Skeletal muscle tissue (tissue), 4 donors: ENCODE measurements around the gene CALHM1. TPM values are rescaled to one million over a fixed set of nuclear protein-coding genes. Genes with fewer than 3 reads are reported as not detected.

Source experiments
- H3K27ac ChIP-seq: one replicate; pipeline ENCODE4 v1.7.0; 2013; ENCODE audit warnings: mild to moderate bottlenecking, low read depth, low read length, inconsistent platforms
- H3K27me3 ChIP-seq, 3 donors: one replicate each; pipeline ENCODE4 v1.7.0; 2013; ENCODE audit warnings: low read length in 3 of 3; ENCODE audit not compliant: control insufficient read depth in 3 of 3, insufficient read depth in 3 of 3
- H3K36me3 ChIP-seq, 3 donors: one replicate each; pipeline ENCODE4 v1.7.0; 2013; ENCODE audit warnings: low read length in 3 of 3; ENCODE audit not compliant: control insufficient read depth in 3 of 3, insufficient read depth in 3 of 3
- H3K4me1 ChIP-seq, 3 donors: one replicate each; pipeline ENCODE4 v1.7.0; 2013; ENCODE audit warnings: low read length in 3 of 3, mild to moderate bottlenecking in 3 of 3; ENCODE audit not compliant: control insufficient read depth in 3 of 3, insufficient read depth in 3 of 3
- H3K4me3 ChIP-seq, 3 donors: one replicate each; pipeline ENCODE4 v1.7.0; 2013; ENCODE audit warnings: low read length in 3 of 3
- H3K9ac ChIP-seq, 3 donors: one replicate each; pipeline ENCODE4 v1.7.0; 2013; ENCODE audit warnings: low read length in 3 of 3, mild to moderate bottlenecking in 3 of 3, moderate library complexity in 2 of 3, low read depth in 1 of 3
- H3K9me3 ChIP-seq, 3 donors: one replicate each; pipeline ENCODE4 v1.7.0; 2013; ENCODE audit warnings: low read length in 3 of 3; ENCODE audit not compliant: control insufficient read depth in 3 of 3
- total RNA-seq: library from RNA; depleted of rRNA; stranded (reverse); fragments of >200 nt; gene quantifications from one replicate; pipeline ENCODE4 v1.2.3, GENCODE V29; 2014
- donor health status: Osteomylitis.

CALHM1 gene
- total RNA-seq, 1 donor from 2014 or later: not detected

DNA sequence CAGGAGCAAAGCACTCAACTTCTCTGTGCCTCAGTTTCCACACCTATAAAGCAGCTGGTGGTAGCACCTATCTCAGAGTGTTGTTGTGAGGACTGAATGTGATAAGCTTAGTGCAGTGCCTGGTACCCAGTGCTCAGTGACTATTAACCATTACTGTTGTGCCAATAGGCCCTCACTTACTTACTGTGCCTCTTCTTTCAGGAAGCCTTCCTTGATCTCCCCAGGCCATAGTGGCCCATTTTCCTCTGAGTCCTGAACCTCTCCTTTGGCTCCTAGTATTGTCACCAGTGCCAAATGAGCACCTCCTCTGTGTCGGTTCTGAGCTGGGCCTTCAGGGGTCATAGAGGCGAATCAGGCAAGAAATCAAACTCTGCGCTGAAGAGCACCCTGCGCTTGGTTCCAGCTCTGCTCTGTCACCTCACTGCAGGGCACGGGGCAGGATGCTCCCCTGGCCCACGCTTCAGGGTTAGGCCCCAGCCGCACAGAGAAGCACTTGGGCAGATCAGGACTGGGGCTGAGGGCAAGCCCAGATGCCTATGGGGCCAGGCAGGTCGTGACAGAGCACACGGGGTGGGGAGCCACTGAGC is 2.5 kb downstream of the CALHM1 start:
- Histone ChIP-seq H3K9ac (no peak overlapping the region), H3K9me3 (no peaks in the 10 kb centered on the region), H3K4me3 (no peak overlapping the region), H3K27ac (no peak overlapping the region), H3K36me3 (no peaks in the 10 kb centered on the region), H3K4me1 (peaks cover 6 to 9% (median 8%) of the 10 kb centered on the region in 3 donors), H3K27me3 (peaks cover 0 to 11% (median 0%) of the 10 kb centered on the region in 3 donors)

DNA sequence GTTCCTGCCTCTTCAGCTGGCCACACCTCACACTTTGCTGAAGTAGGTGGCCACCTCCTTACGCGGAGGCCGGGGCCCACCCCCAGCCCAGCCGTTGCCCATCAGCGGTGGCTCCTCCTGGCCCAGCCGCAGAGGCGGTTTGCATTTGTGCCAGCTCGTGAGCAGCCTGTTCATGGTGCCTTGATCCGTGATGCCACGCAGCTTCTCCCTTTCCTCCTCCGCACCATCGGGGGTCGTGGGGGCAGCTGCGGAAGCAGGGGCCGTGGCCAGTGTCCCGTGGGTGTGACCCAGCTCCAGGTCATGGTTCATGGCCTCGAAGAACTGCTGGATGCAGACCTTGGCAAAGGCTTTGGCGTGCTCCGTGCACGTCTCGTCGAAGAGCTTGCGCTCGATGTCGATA is 3.5 kb downstream of the CALHM1 start:
- H3K4me3 ChIP-seq: no peak overlapping the region
- H3K27ac ChIP-seq: no peak overlapping the region
- H3K9me3 ChIP-seq: no peaks in the 10 kb centered on the region
- no peak overlapping the region for H3K9ac ChIP-seq
- peaks cover 0 to 11% (median 0%) of the 10 kb centered on the region in 3 donors for H3K27me3 ChIP-seq
- no peaks in the 10 kb centered on the region for H3K36me3 ChIP-seq
- H3K4me1 ChIP-seq: peaks cover 12 to 16% (median 14%) of the 10 kb centered on the region in 3 donors

DNA sequence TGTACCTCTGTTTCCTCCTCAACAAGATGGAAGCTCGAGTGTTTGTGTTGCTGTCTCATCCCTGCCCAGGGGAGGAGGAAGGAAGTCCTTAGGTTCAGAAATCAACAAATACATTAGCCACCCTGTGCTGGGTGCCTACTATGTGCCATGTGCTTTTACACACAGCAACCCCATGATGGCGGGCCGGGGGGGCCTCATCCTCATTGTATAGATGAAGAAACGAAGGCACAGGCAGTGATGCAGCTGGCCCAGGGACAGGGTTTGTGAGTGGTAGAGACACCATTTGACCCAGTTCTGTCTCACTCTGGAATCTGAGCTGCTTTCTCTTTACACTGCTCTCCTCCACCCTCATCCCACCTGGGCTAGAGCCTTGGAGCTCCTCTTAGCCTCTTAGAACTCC is 4.7 kb downstream of the CALHM1 start:
- peaks cover 24 to 28% (median 26%) of the 10 kb centered on the region in 3 donors for H3K4me1 ChIP-seq
- H3K9ac ChIP-seq: no peak overlapping the region
- H3K27me3 ChIP-seq: peaks cover 0 to 11% (median 0%) of the 10 kb centered on the region in 3 donors
- H3K4me3 ChIP-seq: no peak overlapping the region
- H3K27ac ChIP-seq: no peak overlapping the region
- H3K9me3 ChIP-seq: no peaks in the 10 kb centered on the region
- peaks cover 4 to 11% (median 9%) of the 10 kb centered on the region in 3 donors for H3K36me3 ChIP-seq

- H3K4me1 ChIP-seq: peaks cover 30 to 34% (median 32%) of the 10 kb centered on the region in 3 donors
- H3K9ac ChIP-seq: peak overlapping the region in 2 of 3 donors; percentile 67 to 82
- H3K27ac ChIP-seq: peak overlapping the region; percentile 85
- peak overlapping the region; percentile 70 to 75 (median 72) for H3K4me3 ChIP-seq
- peaks cover 10 to 16% (median 12%) of the 10 kb centered on the region in 3 donors for H3K36me3 ChIP-seq
- no peaks in the 10 kb centered on the region for H3K9me3 ChIP-seq
- H3K27me3 ChIP-seq: peaks cover 0 to 11% (median 0%) of the 10 kb centered on the region in 3 donors
Measured at GRCh38 chr10:103452506-103453230, 6.0 kb downstream of the CALHM1 start.

- Histone ChIP-seq H3K9me3 (no peaks in the 10 kb centered on the region), H3K4me1 (peaks cover 37 to 41% (median 39%) of the 10 kb centered on the region in 3 donors), H3K9ac (peak within 1 kb of the TSS; percentile 67 to 82 (median 82)), H3K4me3 (peak within 1 kb of the TSS; percentile 70 to 75 (median 72)), H3K27ac (peak within 1 kb of the TSS; percentile 85), H3K36me3 (peaks cover 17 to 23% (median 19%) of the 10 kb centered on the region in 3 donors), H3K27me3 (peaks cover 0 to 11% (median 0%) of the 10 kb centered on the region in 3 donors)
Measured at GRCh38 chr10:103451831-103452505, 6.7 kb downstream of the CALHM1 start, which contains the start of gene CALHM2. TSS of gene CALHM2 (minus strand) at chr10:103452370. CDS start at chr10:103449941, 2,429 bp downstream.

GRCh38 chr10:103451091-103451813 is 7.4 kb downstream of the CALHM1 start:
- peak overlapping the region; percentile 85 for H3K27ac ChIP-seq
- peaks cover 21 to 25% (median 25%) of the 10 kb centered on the region in 3 donors for H3K36me3 ChIP-seq
- H3K27me3 ChIP-seq: peaks cover 0 to 11% (median 0%) of the 10 kb centered on the region in 3 donors
- H3K4me1 ChIP-seq: peaks cover 42 to 48% (median 44%) of the 10 kb centered on the region in 3 donors
- peak overlapping the region; percentile 67 to 82 (median 82) for H3K9ac ChIP-seq
- H3K4me3 ChIP-seq: peak overlapping the region; percentile 70 to 75 (median 72)
- H3K9me3 ChIP-seq: no peaks in the 10 kb centered on the region

DNA sequence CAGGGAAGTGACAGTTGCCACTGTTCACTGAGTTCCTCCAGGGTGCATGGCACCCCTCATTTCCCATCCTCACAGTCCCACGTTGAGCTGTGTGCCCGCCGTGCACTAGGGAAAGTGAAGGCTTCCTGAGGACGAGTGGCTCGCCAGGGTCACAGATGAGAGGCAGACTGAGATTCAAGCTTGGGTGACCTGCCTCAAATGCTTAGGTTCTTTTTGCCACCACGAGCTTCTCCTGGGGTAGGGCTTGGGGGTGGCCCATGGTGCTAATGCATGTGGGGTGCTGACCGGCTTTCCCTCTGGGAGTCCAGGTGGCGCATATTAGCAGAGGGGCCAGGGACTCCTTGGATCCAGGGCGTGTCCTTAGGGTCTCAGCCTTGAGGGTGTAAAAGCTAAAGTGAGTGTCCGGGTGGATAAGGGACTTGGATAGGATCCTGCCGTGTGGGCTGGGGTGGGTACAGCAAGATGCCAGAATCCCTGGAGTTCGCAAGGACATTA is 8.5 kb downstream of the CALHM1 start:
- H3K27ac ChIP-seq: peak overlapping the region; percentile 85
- peaks cover 0 to 11% (median 0%) of the 10 kb centered on the region in 3 donors for H3K27me3 ChIP-seq
- peak overlapping the region in 2 of 3 donors; percentile 82 for H3K9ac ChIP-seq
- H3K36me3 ChIP-seq: peaks cover 27 to 34% (median 34%) of the 10 kb centered on the region in 3 donors
- peaks cover 50 to 54% (median 52%) of the 10 kb centered on the region in 3 donors for H3K4me1 ChIP-seq
- no peaks in the 10 kb centered on the region for H3K9me3 ChIP-seq
- peak overlapping the region; percentile 70 to 75 (median 72) for H3K4me3 ChIP-seq

GRCh38 chr10:103449208-103450144 is 9.2 kb downstream of the CALHM1 start:
- peak overlapping the region in 1 of 3 donors; percentile 33 for H3K9ac ChIP-seq
- H3K27me3 ChIP-seq: peaks cover 0 to 11% (median 0%) of the 10 kb centered on the region in 3 donors
- H3K9me3 ChIP-seq: no peaks in the 10 kb centered on the region
- H3K4me1 ChIP-seq: peaks cover 58 to 60% (median 60%) of the 10 kb centered on the region in 3 donors
- H3K4me3 ChIP-seq: peak overlapping the region; percentile 56 to 72 (median 70)
- peak overlapping the region; percentile 51 for H3K27ac ChIP-seq
- H3K36me3 ChIP-seq: peaks cover 35 to 42% (median 42%) of the 10 kb centered on the region in 3 donors
